Measurements from ENCODE around the gene THAP7. TPM values are rescaled to one million over a fixed set of nuclear protein-coding genes. Genes with fewer than 3 reads are reported as not detected.

THAP7 gene
- total RNA-seq, 4 donors from 2014 or later: 46.9 to 71.8 (median 49.3) TPM

DNA sequence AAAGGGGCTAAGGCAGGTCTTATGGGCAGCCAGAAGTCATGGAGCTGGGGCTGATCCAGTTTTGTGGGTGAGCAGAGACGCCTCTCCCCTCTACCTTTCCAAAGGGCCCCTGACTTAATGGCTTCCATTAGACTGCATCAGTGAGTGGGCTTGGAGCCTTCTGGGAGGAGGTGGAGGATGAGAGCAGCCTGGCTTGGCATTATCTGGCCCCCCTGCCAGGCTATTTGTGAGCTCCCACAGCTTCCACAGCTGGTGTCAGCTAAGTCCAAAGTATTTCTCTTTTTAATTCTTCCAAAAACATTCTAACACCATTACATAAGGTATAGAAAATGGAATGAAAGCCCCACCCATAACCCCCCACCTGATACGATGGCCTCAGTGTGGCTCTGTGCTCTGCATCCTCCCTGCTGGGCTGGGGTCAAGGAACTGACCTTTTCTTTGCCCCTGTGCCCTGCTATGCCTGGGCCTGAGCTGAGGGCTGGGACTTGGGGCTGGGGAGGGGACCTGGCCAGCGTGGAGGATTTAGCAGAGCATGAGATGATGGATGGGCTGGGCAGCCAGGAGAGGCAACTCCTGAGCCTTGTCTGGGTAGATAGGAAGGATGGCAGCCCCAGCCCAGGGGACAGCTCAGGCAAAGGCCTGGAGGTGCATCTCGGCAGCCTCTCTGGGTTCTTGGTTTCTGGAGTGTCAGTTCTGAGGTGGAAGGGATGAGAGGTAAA lies 30.8 kb downstream of the THAP7 start:
- WGBS, 2 donors: 51 to 68% methylated on average over 4 of the region's 4 CpGs
- H3K36me3 ChIP-seq: no peaks in the 10 kb centered on the region
- no peak for DNase-seq (ENCODE audit: low spot score in 2 of 2)
- no peaks in the 10 kb centered on the region for H3K27me3 ChIP-seq
- H3K9me3 ChIP-seq: no peaks in the 10 kb centered on the region
- TF ChIP-seq EP300 (IDR thresholded peaks at IDR 0.05): no peak
- no peak for TF ChIP-seq POLR2A (IDR thresholded peaks at IDR 0.05)
- TF ChIP-seq, protein P1, sequence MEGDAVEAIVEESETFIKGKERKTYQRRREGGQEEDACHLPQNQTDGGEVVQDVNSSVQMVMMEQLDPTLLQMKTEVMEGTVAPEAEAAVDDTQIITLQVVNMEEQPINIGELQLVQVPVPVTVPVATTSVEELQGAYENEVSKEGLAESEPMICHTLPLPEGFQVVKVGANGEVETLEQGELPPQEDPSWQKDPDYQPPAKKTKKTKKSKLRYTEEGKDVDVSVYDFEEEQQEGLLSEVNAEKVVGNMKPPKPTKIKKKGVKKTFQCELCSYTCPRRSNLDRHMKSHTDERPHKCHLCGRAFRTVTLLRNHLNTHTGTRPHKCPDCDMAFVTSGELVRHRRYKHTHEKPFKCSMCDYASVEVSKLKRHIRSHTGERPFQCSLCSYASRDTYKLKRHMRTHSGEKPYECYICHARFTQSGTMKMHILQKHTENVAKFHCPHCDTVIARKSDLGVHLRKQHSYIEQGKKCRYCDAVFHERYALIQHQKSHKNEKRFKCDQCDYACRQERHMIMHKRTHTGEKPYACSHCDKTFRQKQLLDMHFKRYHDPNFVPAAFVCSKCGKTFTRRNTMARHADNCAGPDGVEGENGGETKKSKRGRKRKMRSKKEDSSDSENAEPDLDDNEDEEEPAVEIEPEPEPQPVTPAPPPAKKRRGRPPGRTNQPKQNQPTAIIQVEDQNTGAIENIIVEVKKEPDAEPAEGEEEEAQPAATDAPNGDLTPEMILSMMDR (IDR thresholded peaks at IDR 0.05): no peak
- peaks cover 0 to 4% (median 0%) of the 10 kb centered on the region in 4 donors for H3K4me1 ChIP-seq
- no peak overlapping the region for H3K4me3 ChIP-seq
- no peak overlapping the region for H3K27ac ChIP-seq

DNA sequence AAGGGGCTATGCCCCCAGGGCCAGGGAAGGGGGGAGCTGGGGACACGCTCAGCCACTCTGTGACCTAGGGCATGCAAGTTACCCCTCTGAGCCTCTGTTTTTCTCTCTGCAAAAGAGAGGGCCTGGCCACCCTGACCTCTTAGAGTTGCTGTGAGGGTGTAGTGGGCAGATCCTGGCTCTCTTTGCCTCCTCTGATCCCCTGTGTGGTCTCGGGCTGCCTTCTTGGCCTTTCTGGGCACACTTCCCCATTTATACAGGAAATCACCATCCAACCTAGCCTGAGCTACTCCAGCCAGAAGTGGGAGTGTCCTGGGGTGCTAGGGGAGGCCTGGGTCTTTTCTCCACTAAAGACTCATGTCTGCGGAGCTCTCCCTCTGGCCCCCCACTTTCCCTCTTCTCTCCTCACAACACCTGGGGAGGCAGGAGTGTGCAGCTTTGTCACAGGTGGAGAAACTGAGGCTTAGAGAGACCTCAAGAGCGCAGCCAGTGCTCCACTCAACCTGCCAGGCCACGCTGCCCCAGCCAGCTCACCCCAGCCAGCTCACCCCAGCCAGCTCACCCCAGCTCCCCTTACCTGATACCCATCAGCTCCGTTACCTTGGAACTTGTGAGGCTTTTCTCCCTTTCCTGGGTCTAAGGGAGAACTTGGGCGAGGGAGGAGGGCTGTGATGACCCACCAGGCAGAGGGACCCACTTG lies 33.5 kb downstream of the THAP7 start:
- TF ChIP-seq, protein P1 (IDR thresholded peaks at IDR 0.05): no peak
- no peak for TF ChIP-seq POLR2A (IDR thresholded peaks at IDR 0.05)
- no peak for TF ChIP-seq EP300 (IDR thresholded peaks at IDR 0.05)
- no peak for DNase-seq (ENCODE audit: low spot score in 2 of 2)
- Histone ChIP-seq H3K4me1 (peaks cover 0 to 19% (median 11%) of the 10 kb centered on the region in 4 donors), H3K9me3 (no peaks in the 10 kb centered on the region), H3K36me3 (no peaks in the 10 kb centered on the region), H3K27ac (no peak overlapping the region), H3K4me3 (no peak overlapping the region), H3K27me3 (peaks cover 0 to 22% of the 10 kb centered on the region in 2 donors)
- WGBS, 2 donors: 85 to 86% methylated on average over 7 of the region's 7 CpGs

DNA sequence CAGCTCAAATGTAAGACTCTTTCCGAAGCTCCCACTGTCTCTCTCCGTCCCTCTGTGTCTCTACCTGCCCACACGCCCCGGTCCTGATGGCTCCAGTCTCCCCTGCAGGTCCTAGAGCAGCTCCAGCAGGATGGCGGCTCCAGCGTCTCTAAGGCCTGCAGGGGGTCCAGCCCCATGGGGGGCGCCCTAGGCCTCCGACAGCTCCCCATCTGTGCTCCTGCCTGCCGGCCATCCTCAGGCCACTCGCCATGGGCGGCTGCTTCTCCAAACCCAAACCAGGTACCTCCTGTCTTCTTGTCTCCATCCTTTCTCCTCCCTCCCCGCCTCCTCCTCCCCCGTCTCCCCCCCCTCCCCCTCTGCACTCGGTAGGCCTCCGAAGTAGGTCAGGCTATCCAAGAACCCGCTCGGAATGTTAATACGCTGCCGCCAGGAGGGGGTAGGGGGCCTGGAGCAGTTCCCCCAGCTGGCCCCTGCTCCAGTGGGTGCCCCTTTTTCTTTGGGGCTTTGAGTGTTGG lies 34.2 kb downstream of the THAP7 start:
- Histone ChIP-seq H3K4me1 (peaks cover 0 to 19% (median 11%) of the 10 kb centered on the region in 4 donors), H3K4me3 (no peak overlapping the region), H3K36me3 (no peaks in the 10 kb centered on the region), H3K27me3 (peaks cover 0 to 23% of the 10 kb centered on the region in 2 donors), H3K9me3 (no peaks in the 10 kb centered on the region), H3K27ac (no peak overlapping the region)
- WGBS, 2 donors: 48 to 56% methylated on average over 18 to 19 of the region's 19 CpGs
- TF ChIP-seq, protein P1 (IDR thresholded peaks at IDR 0.05): no peak
- no peak for TF ChIP-seq POLR2A (IDR thresholded peaks at IDR 0.05)
- no peak for TF ChIP-seq EP300 (IDR thresholded peaks at IDR 0.05)
- DNase-seq (ENCODE audit: low spot score in 2 of 2): no peak

DNA sequence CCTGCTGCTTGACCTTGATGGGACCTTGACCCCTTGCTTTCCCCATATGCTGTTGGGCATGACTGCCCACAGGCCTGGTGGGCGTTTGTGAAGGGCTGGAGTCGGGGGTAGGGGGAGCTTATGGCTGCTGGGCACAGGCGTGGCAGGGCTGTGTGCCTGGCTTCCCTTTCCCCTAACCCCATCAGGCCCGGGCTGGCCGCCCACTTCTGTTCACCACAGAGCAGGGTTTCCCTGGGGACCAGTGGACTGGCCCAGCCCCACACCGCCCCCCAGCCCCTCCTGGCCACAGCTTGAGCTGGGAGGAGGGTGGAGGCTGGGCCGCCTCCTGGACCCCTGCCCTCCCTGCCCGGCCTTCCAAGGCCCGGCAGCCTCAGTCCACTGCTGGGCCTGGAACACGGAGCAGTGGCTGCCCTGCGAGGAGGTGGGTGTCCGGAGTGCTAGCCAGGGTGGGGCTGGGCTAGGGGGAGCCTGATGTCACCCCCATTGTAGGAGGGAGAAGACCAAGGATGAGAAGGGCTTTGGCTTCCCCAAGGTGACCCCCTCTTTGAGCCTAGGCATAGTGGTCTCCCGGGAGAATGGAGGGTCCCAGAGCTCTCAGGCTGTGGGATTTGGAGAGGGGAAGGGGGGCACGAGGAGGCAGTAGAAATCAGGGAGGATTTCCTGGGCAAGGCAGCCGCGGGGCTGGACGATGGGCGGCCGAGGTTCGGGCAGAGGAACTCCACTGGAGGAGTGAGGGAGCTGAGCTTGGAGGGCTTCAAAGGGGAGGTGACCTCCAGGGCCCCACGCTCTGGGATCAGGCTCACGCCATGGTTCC lies 34.8 kb downstream of the THAP7 start, which contains the start of gene AIFM3:
Gene AIFM3, plus strand, starts transcription at position 373 of the 814 bp plus-strand sequence. CDS start 690 bp downstream, outside the sequence.
- no peak within 1 kb of the TSS for H3K4me3 ChIP-seq
- no peaks in the 10 kb centered on the region for H3K9me3 ChIP-seq
- H3K27me3 ChIP-seq: peaks cover 0 to 23% of the 10 kb centered on the region in 2 donors
- TF ChIP-seq EP300 (IDR thresholded peaks at IDR 0.05): no peak
- TF ChIP-seq POLR2A (IDR thresholded peaks at IDR 0.05): no peak
- TF ChIP-seq, protein P1 (IDR thresholded peaks at IDR 0.05): no peak
- DNase-seq (ENCODE audit: low spot score in 2 of 2): no peak
- WGBS, 2 donors: 42 to 52% methylated on average over 10 to 19 of the region's 22 CpGs
- peaks cover 0 to 19% (median 11%) of the 10 kb centered on the region in 4 donors for H3K4me1 ChIP-seq
- H3K36me3 ChIP-seq: no peaks in the 10 kb centered on the region
- no peak within 1 kb of the TSS for H3K27ac ChIP-seq

Measured in tibial nerve (tissue), 4 donors.